ENCODE results near the gene SGMS1. TPM values are rescaled to one million over a fixed set of nuclear protein-coding genes. Genes with fewer than 3 reads are reported as not detected.

The SGMS1 gene
- total and polyA plus RNA-seq, 2 experiments from 2014 or later = 15.0 to 34.7 TPM

DNA sequence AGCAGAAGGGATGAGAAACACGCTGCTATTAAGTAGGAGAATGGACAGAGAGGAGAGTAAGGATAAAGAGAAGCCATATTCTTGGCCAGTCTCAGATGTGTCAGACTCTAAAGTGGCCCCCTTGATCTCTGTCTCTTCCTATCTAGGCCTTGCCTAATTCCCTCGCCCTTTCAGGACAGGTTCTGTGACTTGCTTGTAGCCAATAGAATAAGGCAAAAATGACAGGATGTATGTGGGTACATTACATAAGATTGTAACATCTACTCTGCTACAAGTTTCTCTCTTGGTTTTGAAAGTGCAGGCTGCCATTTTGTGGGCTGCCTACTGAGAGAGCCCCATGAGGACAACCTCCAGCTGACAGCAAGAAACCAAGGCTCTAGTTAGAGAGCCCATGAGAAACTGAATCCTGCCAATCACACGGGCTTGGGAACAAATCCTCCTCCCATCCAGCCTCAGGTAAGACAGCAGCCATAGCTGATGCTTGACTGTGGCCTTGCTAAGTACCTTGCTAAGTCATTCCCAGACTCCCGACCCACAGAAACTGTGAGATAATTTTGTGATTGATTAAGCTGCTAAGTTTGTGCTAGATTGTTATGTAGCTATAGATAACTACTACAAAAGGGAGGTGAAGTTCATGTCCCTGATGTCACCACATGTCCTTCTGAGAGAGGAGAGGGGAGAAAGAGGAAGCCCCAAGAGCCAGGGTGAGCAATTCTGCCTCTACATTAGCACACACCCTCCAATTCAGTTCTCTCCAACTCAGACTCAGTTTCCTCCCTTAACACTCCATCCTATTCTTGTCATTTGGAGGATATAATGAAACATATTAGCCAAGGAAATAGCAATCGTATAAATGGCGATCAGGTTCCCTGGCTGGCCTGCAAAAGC, 185.5 kb downstream of the SGMS1 start (continued):
- TF ChIP-seq ZNF462 (CRISPR knock-in tag; IDR thresholded peaks at IDR 0.05) (no peak), STAT1 (IDR thresholded peaks at IDR 0.05; ENCODE audit: unreplicated experiment) (no peak), ZNF331 (CRISPR knock-in tag; IDR thresholded peaks at IDR 0.05; ENCODE audit: low read depth) (no peak), POLR2AphosphoS5 (IDR thresholded peaks at IDR 0.05; ENCODE audit: low read depth) (no peak), JUNB (IDR thresholded peaks at IDR 0.05; ENCODE audit: unreplicated experiment) (no peak)

DNA sequence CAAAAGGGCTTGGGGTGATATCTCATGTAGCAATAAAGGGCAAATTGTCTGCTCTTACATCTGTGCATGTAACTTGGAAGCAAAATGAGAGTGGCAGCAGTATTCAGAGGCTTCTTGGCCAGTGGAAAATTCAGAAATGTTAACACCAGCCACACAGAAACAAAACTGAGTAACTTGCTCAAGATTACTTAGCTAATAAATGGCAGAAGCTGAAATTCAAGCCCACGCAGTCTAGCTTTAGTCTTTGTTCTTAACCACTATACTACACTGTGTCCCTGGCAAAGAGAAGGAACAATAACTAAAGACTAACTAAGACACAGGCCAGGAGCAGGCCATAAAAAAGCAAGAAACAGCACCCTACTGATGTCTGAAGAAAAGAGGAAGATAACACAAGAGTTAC, 186.5 kb downstream of the SGMS1 start:
- Histone ChIP-seq H4K20me1 (replicated peaks; ENCODE audit: insufficient read depth) (no peaks in the 10 kb centered on the region; the same call in 1 of the 2 replicates), H3K27ac (ENCODE audit: low read depth) (no peak overlapping the region), H3K4me2 (no peak overlapping the region), H3F3A (replicated peaks; ENCODE audit: low read depth) (no peaks in the 10 kb centered on the region), H3K27me3 (ENCODE audit: insufficient read depth) (no peaks in the 10 kb centered on the region), H3K36me3 (ENCODE audit: insufficient read depth) (no peaks in the 10 kb centered on the region), H2AFZ (no peak overlapping the region), H3K9me2 (ENCODE audit: insufficient read depth) (no peaks in the 10 kb centered on the region), H3K79me2 (replicated peaks; ENCODE audit: insufficient read depth) (0 out of 2 replicates have a peak, but pooled peaks cover under 1% of the 10 kb centered on the region), H3K4me3 (no peak overlapping the region), H3K4me1 (ENCODE audit: insufficient read depth) (no peaks in the 10 kb centered on the region)
- no peak for ATAC-seq
- H3K27me3 Mint-ChIP-seq (ENCODE audit: insufficient read depth, low read depth, poor library complexity) = peaks cover 3% of the 10 kb centered on the region
- peaks cover 34% of the 10 kb centered on the region for H3K4me1 Mint-ChIP-seq
- H3K4me3 Mint-ChIP-seq = no peak overlapping the region
- H3K27ac Mint-ChIP-seq = no peak overlapping the region
- no peaks in the 10 kb centered on the region for H3K9me3 Mint-ChIP-seq
- no peak for DNase-seq (ENCODE audit: low spot score)
- no peaks in the 10 kb centered on the region; the same call in 2 of the 3 replicates for H3K36me3 Mint-ChIP-seq (ENCODE audit: low read depth)
- TF ChIP-seq, protein P1, sequence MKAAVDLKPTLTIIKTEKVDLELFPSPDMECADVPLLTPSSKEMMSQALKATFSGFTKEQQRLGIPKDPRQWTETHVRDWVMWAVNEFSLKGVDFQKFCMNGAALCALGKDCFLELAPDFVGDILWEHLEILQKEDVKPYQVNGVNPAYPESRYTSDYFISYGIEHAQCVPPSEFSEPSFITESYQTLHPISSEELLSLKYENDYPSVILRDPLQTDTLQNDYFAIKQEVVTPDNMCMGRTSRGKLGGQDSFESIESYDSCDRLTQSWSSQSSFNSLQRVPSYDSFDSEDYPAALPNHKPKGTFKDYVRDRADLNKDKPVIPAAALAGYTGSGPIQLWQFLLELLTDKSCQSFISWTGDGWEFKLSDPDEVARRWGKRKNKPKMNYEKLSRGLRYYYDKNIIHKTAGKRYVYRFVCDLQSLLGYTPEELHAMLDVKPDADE (IDR thresholded peaks at IDR 0.05) = no peak
- TF ChIP-seq STAT1 (IDR thresholded peaks at IDR 0.05; ENCODE audit: unreplicated experiment) = no peak
- no peak for TF ChIP-seq ZNF331 (CRISPR knock-in tag; IDR thresholded peaks at IDR 0.05; ENCODE audit: low read depth)
- no peak for TF ChIP-seq ZNF462 (CRISPR knock-in tag; IDR thresholded peaks at IDR 0.05)
